NB4 (cell line): ENCODE results near the gene CTIF.

ENCODE experiments used
- DNase-seq: peaks from one replicate; pipeline ENCODE4 v3.0.0; 2010; ENCODE audit warnings: low read depth
- H3K4me3 ChIP-seq: one replicate; pipeline ENCODE4 v1.5.1; 2011; ENCODE audit warnings: mild to moderate bottlenecking, low read depth, low read length, moderate library complexity
- MYC ChIP-seq: IDR thresholded peaks from 2 replicates; pipeline ENCODE4 v1.6.1; 2011; ENCODE audit warnings: low read depth, low read length
- POLR2A ChIP-seq: IDR thresholded peaks from 2 replicates; pipeline ENCODE4 v1.6.1; 2011; ENCODE audit warnings: mild to moderate bottlenecking; ENCODE audit not compliant: insufficient read length; ENCODE audit errors: extremely low read depth
- TF ChIP-seq, protein P1 (sequence below): IDR thresholded peaks from one replicate; pipeline ENCODE4 v1.5.1; 2012; ENCODE audit warnings: low read depth, low read length
- TF ChIP-seq, protein P2 (sequence below): IDR thresholded peaks from 2 replicates; pipeline ENCODE4 v1.6.1; 2011; ENCODE audit warnings: low read depth, low read length

CTIF gene

DNA sequence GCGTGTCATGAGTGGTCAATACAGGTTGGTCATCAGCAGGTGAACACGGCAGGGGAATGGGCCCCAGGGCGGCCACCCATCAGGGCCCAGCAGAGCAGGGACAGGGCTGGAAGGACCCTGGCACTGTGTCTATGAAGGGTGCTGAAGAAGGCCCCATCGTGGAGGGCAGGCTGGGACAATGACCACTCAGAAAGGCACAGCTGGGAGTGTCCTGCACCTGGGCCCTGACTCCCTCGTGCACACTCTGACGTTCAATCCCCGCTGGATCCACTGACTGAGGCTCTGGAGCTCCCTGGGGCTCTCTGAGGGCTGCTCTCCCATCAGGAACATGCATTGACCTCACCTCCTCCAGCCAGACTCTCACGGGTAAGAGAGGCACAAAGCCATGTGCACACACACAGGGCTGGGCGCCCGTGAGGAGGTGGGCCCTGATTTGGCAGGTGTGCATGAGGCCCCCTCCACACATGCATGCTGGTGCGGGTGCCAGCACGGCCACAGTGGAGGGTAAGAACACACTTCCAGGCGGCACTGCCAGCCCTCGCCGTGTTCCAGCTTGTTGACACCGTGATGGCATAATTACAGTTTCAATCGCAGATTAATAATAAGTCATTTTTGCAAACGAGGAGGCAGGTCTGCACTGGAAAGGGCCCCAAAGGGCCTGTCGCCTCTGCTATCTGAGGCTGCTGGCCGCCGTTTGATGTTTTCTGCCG, 353.5 kb downstream of the CTIF start:
- no peak for TF ChIP-seq MYC
- TF ChIP-seq POLR2A, result no peak
- DNase-seq, result no peak
- no peak overlapping the region for H3K4me3 ChIP-seq

DNA sequence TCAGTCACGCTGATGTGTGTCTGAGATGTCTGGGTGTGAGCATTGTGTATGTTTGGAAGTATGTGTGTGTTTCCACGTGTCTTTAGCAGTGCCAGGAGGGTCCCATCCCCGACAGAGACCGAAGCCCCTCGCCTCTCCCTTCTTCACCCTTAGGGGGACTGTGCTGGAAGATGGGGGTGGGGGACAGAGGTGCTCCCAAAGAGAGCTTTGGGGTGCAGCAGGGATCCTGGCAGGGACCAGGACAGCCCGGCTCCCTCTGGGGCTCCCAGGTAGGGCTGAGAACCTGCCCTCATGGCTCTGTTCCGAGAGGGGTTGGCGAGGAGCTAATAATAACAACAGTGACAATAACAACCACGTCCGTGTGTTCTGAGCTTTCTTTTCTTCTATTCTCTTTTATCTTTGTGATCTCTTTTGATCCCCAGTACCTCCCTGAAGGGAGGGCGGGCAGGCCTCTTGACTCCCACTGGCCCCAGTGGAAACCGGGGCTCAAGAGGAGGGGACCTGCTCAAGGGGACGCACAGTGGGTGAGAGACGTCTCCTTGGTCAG, 354.3 kb downstream of the CTIF start:
- TF ChIP-seq POLR2A, result no peak
- TF ChIP-seq, protein P1, sequence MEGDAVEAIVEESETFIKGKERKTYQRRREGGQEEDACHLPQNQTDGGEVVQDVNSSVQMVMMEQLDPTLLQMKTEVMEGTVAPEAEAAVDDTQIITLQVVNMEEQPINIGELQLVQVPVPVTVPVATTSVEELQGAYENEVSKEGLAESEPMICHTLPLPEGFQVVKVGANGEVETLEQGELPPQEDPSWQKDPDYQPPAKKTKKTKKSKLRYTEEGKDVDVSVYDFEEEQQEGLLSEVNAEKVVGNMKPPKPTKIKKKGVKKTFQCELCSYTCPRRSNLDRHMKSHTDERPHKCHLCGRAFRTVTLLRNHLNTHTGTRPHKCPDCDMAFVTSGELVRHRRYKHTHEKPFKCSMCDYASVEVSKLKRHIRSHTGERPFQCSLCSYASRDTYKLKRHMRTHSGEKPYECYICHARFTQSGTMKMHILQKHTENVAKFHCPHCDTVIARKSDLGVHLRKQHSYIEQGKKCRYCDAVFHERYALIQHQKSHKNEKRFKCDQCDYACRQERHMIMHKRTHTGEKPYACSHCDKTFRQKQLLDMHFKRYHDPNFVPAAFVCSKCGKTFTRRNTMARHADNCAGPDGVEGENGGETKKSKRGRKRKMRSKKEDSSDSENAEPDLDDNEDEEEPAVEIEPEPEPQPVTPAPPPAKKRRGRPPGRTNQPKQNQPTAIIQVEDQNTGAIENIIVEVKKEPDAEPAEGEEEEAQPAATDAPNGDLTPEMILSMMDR, result no peak
- TF ChIP-seq, protein P2, sequence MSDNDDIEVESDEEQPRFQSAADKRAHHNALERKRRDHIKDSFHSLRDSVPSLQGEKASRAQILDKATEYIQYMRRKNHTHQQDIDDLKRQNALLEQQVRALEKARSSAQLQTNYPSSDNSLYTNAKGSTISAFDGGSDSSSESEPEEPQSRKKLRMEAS, result no peak
- no peak for TF ChIP-seq MYC
- DNase-seq, result no peak
- H3K4me3 ChIP-seq, result no peak overlapping the region

DNA sequence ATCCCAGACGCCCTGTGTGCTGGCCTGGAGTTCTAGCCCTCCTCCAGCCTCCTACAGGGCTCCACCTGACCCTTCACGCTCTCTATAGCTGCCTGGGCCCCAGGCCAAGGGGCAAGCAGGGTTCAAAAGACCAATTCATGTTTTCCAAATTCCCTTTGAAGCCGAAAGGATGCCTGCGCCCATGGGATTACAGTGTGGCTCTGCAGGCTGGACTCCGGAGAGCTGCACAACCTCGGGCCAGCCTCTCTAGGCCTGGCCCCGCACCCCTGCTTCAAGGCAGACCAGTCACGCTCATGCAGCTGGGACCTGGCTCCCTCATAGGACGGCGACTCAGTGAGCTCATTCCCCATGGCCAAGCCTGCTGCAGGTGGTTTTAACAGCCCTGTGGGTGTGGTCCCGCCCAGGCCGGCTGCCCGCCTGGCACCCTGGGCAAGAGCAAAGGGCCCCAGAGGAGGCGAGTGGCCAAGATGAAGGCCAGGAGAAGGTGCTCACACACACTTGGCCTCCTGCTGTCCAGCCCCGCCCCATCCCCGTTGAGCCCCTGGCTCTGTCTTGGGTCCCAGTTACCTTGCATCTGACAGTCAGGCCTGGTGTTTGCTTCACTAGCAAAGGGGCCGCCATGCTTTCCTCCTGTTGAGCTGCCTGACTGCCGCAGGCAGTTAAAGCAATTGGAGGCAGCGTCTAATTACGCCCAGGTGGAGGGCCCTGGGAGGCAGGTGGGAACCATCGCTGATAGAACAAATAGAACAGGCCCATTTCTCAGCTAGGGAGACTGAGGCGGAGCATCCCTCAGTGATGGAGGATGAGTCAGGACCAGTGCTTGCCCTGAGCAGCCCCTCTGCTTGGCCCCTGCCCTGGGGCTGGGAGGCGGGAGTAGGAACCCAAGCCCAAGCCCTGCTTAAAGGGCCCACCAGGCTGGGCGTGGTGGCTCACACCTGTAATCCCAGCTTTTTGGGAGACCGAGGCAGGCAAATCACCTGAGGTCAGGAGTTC, 355.1 kb downstream of the CTIF start:
- no peak overlapping the region for H3K4me3 ChIP-seq
- DNase-seq, result no peak
- no peak for TF ChIP-seq POLR2A
- TF ChIP-seq, protein P2, result no peak

DNA sequence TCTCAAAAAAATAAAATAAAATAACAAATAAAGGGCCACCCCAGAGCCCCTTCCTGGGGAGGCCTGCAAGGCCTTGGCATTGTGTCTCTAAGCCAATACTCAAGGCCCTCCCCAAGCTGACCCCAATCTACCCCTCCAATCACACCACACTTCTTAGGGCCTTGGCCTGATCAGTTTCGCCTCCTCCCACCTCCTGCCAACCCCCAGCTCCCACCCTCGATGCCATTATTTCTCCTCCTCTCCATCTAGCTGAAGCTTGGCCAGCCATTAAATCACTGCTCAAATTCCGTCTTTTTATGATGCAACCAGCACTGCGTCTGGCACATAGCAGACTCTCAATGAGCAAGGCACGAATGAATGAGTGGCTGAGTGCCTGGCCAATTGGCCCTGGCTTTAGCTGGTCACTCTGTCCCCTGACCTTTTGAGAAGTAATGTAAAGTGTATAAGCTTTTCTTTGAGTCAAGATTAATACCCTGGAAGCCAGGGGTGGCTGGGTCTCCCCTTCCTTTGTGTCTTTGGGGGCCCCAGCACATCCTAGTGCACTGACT, 356.0 kb downstream of the CTIF start:
- TF ChIP-seq, protein P1, result no peak
- TF ChIP-seq POLR2A (no peak), MYC (no peak)
- TF ChIP-seq, protein P2, result no peak

DNA sequence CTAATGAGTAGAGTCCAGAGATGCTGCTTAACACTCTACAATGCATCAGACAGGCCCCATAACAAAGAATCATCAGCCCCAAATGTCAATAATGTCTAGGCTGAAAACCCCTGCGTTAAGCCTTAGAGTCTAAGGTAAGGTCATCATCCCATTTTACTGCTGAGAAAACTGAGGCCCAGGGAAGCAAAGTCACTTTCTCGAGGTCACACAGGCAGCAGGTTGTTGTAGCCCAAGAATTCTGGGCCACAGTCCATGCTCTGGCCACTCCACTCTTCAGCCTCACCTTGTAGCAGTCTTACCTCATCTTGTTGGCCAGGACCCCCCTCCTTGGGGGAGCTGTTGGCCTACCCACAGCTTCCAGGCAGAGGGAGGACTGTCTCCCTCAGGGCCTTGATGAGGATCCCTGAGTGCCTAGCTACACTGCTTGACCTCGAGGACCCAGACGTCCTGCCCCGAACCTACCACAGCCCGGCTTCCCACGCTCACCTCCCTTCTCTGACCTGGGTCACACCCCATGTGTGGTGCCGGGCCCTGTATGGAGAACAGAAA, 357.6 kb downstream of the CTIF start:
- no peak overlapping the region for H3K4me3 ChIP-seq
- no peak for DNase-seq
- TF ChIP-seq MYC (no peak), POLR2A (no peak)
- TF ChIP-seq, protein P2, result no peak
- TF ChIP-seq, protein P1, result no peak

More for the DNA sequence above, 356.0 kb downstream of the CTIF start:
- DNase-seq, result no peak
- H3K4me3 ChIP-seq, result no peak overlapping the region

DNA sequence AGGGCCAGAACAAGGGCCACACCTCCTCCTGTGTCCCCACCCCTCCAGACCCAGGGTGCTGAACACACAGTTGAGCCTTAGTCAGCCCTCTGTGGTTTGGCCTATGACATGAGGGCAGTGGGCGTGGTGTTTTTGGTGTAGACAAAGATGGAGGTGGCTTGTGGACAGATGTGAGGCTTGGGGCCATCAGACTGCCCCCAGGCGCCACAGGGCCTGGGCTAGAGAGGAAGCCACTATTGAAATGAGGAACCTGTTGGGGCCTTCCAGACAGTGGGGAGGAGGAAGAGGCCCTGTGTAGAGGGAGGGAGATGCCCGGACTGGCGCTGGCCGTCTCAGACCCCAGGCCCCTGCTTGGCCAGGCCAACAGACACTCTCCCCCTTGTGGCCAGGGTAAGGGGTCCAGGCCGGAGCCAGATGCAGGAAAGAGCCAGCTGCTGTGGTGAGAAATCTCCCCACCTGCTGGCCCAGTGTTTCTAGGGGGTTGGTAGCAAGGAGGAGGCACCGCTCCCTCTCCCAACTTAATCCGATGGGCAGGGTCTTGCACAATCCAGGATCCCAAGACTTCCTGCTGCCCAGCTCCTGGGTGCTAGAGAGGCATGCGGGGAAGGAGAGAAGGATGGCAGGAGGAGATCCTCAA, 358.2 kb downstream of the CTIF start:
- DNase-seq, result peak; percentile 95
- no peak overlapping the region for H3K4me3 ChIP-seq
- TF ChIP-seq MYC, result no peak; the same call in 1 of the 2 replicates
- TF ChIP-seq, protein P1, result peak; percentile 27
